ENCODE data around the gene RTRAF.

Gene RTRAF

DNA sequence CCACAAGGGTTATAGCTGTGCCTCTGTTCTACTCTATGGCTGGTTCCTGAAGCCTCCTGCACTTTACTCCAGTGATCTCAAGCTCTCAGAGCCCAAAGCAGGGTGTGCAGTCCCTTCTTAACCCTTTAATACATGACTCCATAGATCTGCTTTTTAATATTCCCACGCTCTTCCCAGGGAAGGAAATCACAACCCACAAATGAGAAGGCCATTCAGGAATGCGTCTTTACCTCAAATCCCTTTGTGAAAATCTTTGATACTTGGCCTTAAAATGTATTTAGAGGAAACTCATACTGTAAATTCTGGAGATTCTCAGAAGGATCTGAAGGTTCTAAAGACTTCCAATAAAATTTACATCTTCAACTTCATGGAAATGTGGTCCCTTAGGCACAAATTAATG is 62.5 kb downstream of the RTRAF start:
- DNase-seq: no peak

DNA sequence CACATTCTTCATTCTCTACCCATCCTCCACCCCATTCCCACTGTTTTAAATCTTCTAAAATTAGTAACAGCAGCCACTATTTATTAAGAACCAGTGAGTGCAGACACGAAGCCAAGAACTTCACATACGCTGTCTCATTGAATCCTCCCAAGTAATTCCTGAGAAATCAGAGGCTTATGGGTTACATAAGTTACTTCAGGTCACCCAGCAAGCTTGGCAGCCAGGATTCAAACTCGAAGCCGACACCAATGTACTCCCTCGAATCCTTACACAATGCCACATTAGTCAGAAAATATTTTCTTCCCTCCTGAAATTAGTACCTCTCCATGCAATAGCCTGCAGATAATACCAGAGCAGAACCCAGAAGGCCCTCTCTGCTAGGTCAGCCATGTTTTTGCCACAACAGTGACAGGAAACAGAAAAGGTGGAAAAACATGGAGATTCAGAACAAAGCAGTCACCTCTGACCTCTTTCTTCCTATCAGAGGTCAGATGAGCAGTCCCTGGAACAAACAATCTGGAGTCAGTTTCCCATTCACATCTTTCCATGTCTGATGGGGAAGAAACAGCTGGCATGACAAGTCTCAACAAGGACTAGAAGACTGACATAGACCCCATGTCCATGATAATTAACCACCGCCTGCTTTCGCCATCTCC is 63.1 kb downstream of the RTRAF start:
- DNase-seq: no peak

GRCh38 chr14:52053044-52053443 is 63.7 kb downstream of the RTRAF start:
- no peak for DNase-seq

- DNase-seq: no peak
Observed at GRCh38 chr14:52054678-52055077, 65.3 kb downstream of the RTRAF start.

DNA sequence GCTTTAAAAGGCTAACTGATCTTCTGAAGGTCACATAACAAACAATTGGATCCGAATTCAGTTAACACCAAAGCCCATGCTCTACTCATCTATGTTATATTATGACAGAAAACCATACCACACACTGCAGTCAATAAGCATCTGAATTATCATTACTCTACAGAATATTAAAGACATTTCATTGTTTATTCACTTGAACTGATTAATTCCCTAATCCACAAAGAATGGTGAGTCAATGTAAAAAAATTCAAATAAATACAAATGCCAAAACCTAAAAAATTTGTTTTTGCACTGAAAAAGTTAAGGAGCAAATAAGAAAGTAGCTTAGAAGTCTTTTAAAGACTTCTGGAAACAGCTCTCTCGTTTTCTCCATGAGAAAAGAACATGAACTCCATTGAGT is 65.8 kb downstream of the RTRAF start:
- DNase-seq: no peak

DNA sequence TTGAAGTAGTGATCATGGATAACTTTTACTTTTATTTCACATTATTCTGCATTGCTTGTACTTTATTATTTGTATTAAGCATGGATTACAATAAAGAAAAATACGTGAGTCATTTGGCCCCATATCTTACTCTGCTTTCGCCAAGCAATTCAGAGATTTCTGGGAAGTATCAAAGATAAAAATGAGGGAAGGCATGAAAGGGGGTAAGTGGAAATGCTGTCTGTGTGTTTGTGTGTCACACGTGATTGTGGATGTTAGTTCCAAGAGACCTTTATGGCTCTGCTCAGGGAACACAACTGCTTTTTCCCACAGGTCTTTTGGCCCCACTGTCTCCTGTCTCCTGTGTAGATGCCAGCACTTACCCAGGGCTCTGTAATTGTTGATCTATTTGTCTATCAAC is 69.0 kb downstream of the RTRAF start:
- no peak for DNase-seq

- DNase-seq: no peak
Observed at GRCh38 chr14:52059649-52060048, 70.3 kb downstream of the RTRAF start.

DNA sequence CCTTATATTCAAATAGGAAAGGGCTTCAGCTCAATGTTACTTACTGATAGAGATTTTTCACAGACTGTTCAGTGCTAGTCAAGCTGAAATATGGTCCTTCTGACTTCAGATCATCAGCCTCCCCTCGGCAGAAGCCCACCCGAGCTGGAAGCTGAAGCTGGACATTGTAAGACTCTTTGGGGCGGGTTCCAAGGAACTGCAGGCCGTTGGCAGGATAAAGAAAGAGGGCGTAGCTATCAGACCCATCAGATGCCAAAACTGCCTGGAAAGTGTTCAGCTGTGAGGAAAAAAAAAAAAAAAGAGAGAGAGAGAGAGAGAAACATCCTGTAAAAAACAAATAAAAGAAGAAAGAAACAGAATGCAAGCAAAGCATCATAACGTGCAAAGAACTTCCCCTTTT is 70.7 kb downstream of the RTRAF start:
- DNase-seq: no peak

Measured in activated naive CD4-positive, alpha-beta T cell (primary cell).